ENCODE data around the gene CFAP119. TPM values are rescaled to one million over a fixed set of nuclear protein-coding genes. Genes with fewer than 3 reads are reported as not detected.

The CFAP119 gene
- total and polyA plus RNA-seq, 2 of the 8 experiments (the other 6 are each of a cell fraction or from before 2014, with no cell fraction given): 5.6 to 6.0 TPM

- Histone ChIP-seq H4K91ac (replicated peaks; ENCODE audit: insufficient read length, low read length) (no peak overlapping the region), H4K5ac (ENCODE audit: insufficient read length, low read depth, low read length) (no peak overlapping the region), H2BK15ac (ENCODE audit: low read length) (no peak overlapping the region), H4K8ac (ENCODE audit: extremely low read depth, insufficient read depth, low read length) (peak overlapping the region; percentile 95; the same call in 1 of the 2 replicates), H3K36me3 (ENCODE audit: control insufficient read depth in 2 of 4, insufficient read depth in 4 of 4, low read length in 3 of 4) (peaks cover 17 to 40% (median 33%) of the 10 kb centered on the region in 4 experiments), H2BK12ac (ENCODE audit: low read depth, low read length) (no peak overlapping the region), H4K20me1 (replicated peaks in 1 of 2; ENCODE audit: control insufficient read depth in 1 of 2, insufficient read depth in 2 of 2, low read length in 2 of 2) (peaks cover 4 to 38% of the 10 kb centered on the region in 2 experiments), H3K4ac (replicated peaks; ENCODE audit: insufficient read length, low read depth, low read length) (peak overlapping the region; percentile 32), H3K4me1 (replicated peaks in 1 of 4; ENCODE audit: control insufficient read depth in 3 of 4, insufficient read depth in 4 of 4, low read length in 3 of 4) (peaks cover 0 to 11% (median 5%) of the 10 kb centered on the region in 4 experiments; a peak in 5 of 7 replicates), H2AK5ac (ENCODE audit: low read depth, low read length) (no peak overlapping the region), H3K56ac (replicated peaks; ENCODE audit: insufficient read length, low read depth, low read length) (no peak overlapping the region), H2BK120ac (replicated peaks; ENCODE audit: low read depth, low read length) (no peak overlapping the region), H3K4me2 (ENCODE audit: insufficient read depth in 1 of 2, low read depth in 2 of 2, low read length in 2 of 2) (peak overlapping the region; percentile 63 to 92), H3K4me3 (ENCODE audit: extremely low read depth in 1 of 4, insufficient read depth in 2 of 4, low read depth in 3 of 4, low read length in 4 of 4) (peak overlapping the region; percentile 67 to 84 (median 76); a peak in 7 of 8 replicates), H3K18ac (ENCODE audit: extremely low read depth, low read length) (no peak overlapping the region), H3K27me3 (replicated peaks in 1 of 4; ENCODE audit: control insufficient read depth in 3 of 4, extremely low read depth in 1 of 4, insufficient read depth in 3 of 4, low read length in 3 of 4) (no peaks in the 10 kb centered on the region), H2AFZ (ENCODE audit: low read length) (no peak overlapping the region), H3K27ac (ENCODE audit: low read depth, low read length) (no peak overlapping the region), H3K79me2 (ENCODE audit: control insufficient read depth in 1 of 2, insufficient read depth in 2 of 2, low read length in 2 of 2) (no peaks in the 10 kb centered on the region), H3K9me3 (ENCODE audit: insufficient read depth in 2 of 2, low read depth in 1 of 2, low read length in 1 of 2) (no peaks in the 10 kb centered on the region), H3K9ac (replicated peaks in 1 of 4; ENCODE audit: extremely low read depth in 1 of 4, low read depth in 3 of 4, low read length in 3 of 4) (no peak overlapping the region; a peak in 1 of 7 replicates), H3K79me1 (ENCODE audit: low read depth, low read length) (no peaks in the 10 kb centered on the region; the same call in 1 of the 2 replicates), H3K23me2 (ENCODE audit: low read depth, low read length) (peaks cover 4% of the 10 kb centered on the region; the same call in 1 of the 2 replicates), H2BK5ac (ENCODE audit: low read depth, low read length) (no peak overlapping the region; the same call in 1 of the 2 replicates), H2BK20ac (ENCODE audit: low read length) (no peak overlapping the region), H3K23ac (ENCODE audit: insufficient read length) (no peak overlapping the region), H3K14ac (ENCODE audit: insufficient read length) (no peak overlapping the region)
- no peak for FAIRE-seq
- TF ChIP-seq FOSL1 (IDR thresholded peaks at IDR 0.05; ENCODE audit: insufficient read depth, low read depth, low read length) (no peak), POLR2AphosphoS5 (IDR thresholded peaks at IDR 0.05; ENCODE audit: low read depth, low read length) (no peak), SP2 (IDR thresholded peaks at IDR 0.05; ENCODE audit: low read length) (no peak), NANOG (IDR thresholded peaks at IDR 0.05; ENCODE audit: insufficient read depth, low read depth, low read length, poor library complexity, severe bottlenecking) (no peak), CHD1 (IDR thresholded peaks at IDR 0.05; ENCODE audit: low read depth, low read length) (no peak), POLR2A (IDR thresholded peaks at IDR 0.05; ENCODE audit: control extremely low read depth in 1 of 2, low read depth in 2 of 2, low read length in 2 of 2) (peak in 1 of 2 experiments; percentile 34; a peak in 1 of 3 replicates)
- POLR2A ChIA-PET (ENCODE audit: partially characterized antibody): interaction anchor here (0.8 to 6.5 kb wide), 31 partner anchors 9 to 179 kb away, joined by 3 to 63 read pairs (median 4); partner anchors contain the start of genes CFAP119, CTF1, FBXL19 and PHKG2
- no peak for DNase-seq (ENCODE audit: low read depth in 1 of 2, low spot score in 2 of 2)
- CTCF ChIA-PET (ENCODE audit: partially characterized antibody): interaction anchor here (0.8 to 1.4 kb wide), 6 partner anchors 12 to 146 kb away, joined by 3 to 5 read pairs (median 4); no protein-coding TSS in a partner anchor
- WGBS, 2 experiments (ENCODE audit: extremely low coverage in 1 of 2, insufficient coverage in 1 of 2, insufficient read length in 1 of 2, insufficient replicate concordance in 2 of 2, low coverage in 1 of 2, low lambda C conversion rate in 2 of 2, missing lambda C conversion rate in 1 of 2): 84% methylated on average over 7 of the region's 8 CpGs; no CpG with 5 or more reads in 1 of the 2 experiments
Observed at GRCh38 chr16:30774367-30775130, 12.7 kb upstream of the CFAP119 start.

All from H1 (cell line).